IPS DF 4.7 (cell line): ENCODE results near the gene MSI2.

Experiments used
- DNase-seq: peaks from one replicate; pipeline ENCODE4 v3.0.0-alpha.2; 2013; ENCODE audit warnings: low spot score; ENCODE audit errors: extremely low read depth

MSI2 gene

DNA sequence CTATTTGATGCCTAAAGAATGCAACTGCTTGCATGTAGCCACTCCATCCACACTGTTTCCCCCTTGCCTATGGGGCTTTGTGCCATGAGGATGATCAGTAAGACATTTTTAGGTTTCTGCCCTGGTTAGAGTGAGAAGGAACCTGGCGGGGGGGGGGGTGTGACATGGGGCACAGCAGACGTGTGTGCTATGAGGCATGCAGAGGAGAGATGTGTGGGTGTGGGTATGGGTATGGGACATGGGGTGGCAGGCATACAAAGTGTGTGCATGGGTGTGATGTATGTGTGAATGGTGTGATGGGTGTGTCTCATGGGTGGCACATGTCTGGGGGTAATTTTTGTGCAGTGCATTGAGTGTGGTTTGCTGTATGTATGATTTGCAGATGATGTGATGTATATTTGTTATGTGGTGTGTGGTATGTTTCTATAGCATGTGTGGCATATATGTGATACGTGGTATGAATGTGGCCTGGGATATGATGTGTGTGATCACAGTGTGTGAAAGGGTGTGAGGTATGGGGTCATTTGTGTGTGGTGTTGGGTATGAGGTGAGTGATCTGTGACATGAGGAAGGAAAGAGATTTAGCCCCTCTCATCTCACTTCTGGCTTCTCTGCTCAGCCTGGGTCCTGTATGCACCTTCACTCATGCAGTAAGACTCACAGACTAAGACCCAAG, 473.8 kb downstream of the MSI2 start:
- DNase-seq, result no peak

DNA sequence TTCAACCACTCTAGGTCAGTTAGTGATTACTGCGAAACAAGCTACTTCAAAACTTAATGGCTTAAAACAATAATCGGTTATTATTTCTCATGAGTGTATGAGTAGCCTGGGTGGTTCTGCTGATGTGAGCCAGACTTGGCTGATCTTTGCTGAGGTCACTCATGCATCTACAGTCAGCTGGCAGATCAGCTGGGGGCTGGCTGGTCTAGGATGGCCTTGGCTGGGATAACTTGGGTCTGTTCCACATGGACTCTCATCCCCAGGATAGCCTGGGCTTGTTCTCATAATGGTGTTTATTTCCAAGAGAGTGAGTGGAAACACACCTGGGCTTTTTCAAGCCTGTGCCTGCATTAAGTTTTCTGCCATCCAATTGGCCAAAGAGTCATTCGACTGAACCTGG, 475.7 kb downstream of the MSI2 start:
- DNase-seq, result no peak

- no peak for DNase-seq
Observed at GRCh38 chr17:57733085-57733484, 476.8 kb downstream of the MSI2 start.
